Tibial nerve (tissue), 4 donors: Measurements from ENCODE around the gene RABEPK. TPM values are rescaled to one million over a fixed set of nuclear protein-coding genes. Genes with fewer than 3 reads are reported as not detected.
"Not testable (repeated sequence)": the region's sequence is repeated elsewhere in the genome, so short reads cannot be mapped to it uniquely, and the experiment has no call there.

Source experiments
- DNase-seq, 2 donors: peaks; one replicate each; pipeline ENCODE4 v3.0.0-alpha.2; 2019; ENCODE audit warnings: low spot score in 2 of 2
- H3K27ac ChIP-seq, 4 donors: fragments of 200-600 bp; sonication (generic) in 3 of 4; one replicate each; pipeline ENCODE4 v1.5.1; 2017 to 2019; ENCODE audit warnings: mild to moderate bottlenecking in 1 of 4
- H3K27me3 ChIP-seq, 2 donors: fragments of 200-600 bp; sonication (generic) in 1 of 2; one replicate each; pipeline versions ENCODE4 v1.5.1 to v1.6.0; 2017 to 2019
- H3K36me3 ChIP-seq, 3 donors: fragments of 200-600 bp; sonication (generic); one replicate each; pipeline ENCODE4 v1.5.1; 2018 to 2019
- H3K4me1 ChIP-seq, 4 donors: fragments of 200-600 bp; sonication (generic) in 3 of 4; one replicate each; pipeline ENCODE4 v1.5.1; 2017 to 2019
- H3K4me3 ChIP-seq, 4 donors: fragments of 200-600 bp; sonication (generic) in 3 of 4; one replicate each; pipeline ENCODE4 v1.5.1; 2017 to 2019; ENCODE audit warnings: mild to moderate bottlenecking in 1 of 4, moderate library complexity in 1 of 4
- H3K9me3 ChIP-seq, 4 donors: fragments of 200-600 bp; sonication (generic) in 3 of 4; one replicate each; pipeline ENCODE4 v1.5.1; 2017 to 2019
- CTCF ChIP-seq, 5 experiments: fragments of 200-600 bp in 3 of 5; fragments of 450-650 bp in 2 of 5; sonication (generic) in 3 of 5; IDR thresholded peaks; one replicate each; pipeline ENCODE4 v1.5.1; 2016 to 2019; ENCODE audit warnings: antibody characterized with exemption in 5 of 5, mild to moderate bottlenecking in 3 of 5, moderate library complexity in 2 of 5
- EP300 ChIP-seq, 2 donors: sonication (generic); formaldehyde crosslinking; IDR thresholded peaks; one replicate each; pipeline ENCODE4 v1.6.1; 2017; ENCODE audit warnings: antibody characterized with exemption in 2 of 2, mild to moderate bottlenecking in 1 of 2
- POLR2A ChIP-seq, 2 donors: fragments of 450-650 bp; IDR thresholded peaks; one replicate each; pipeline ENCODE4 v1.6.1; 2017; ENCODE audit warnings: antibody characterized with exemption in 2 of 2, mild to moderate bottlenecking in 2 of 2, moderate library complexity in 2 of 2
- whole genome bisulfite sequencing, 2 donors: methylation state at CpG; one replicate each; pipeline ENCODE4 v1.1.5; 2018; 5-methylcytosine and 5-hydroxymethylcytosine counted together
- total RNA-seq, 4 donors: library from RNA; depleted of rRNA; stranded (reverse); fragments of >200 nt; gene quantifications; one replicate each; pipeline ENCODE4 v1.1.0, GENCODE V29; 2016

RABEPK gene
- total RNA-seq, 4 donors from 2014 or later, result 10.7 to 25.5 (median 17.2) TPM

GRCh38 chr9:125189011-125189360 is 11.4 kb upstream of the RABEPK start:
- Histone ChIP-seq H3K4me3 (peak overlapping the region; percentile 57 to 99 (median 94)), H3K27ac (peak overlapping the region; percentile 81 to 98 (median 96)), H3K9me3 (no peaks in the 10 kb centered on the region), H3K36me3 (no peaks in the 10 kb centered on the region), H3K27me3 (no peaks in the 10 kb centered on the region), H3K4me1 (peaks cover 0 to 59% (median 23%) of the 10 kb centered on the region in 4 donors)
- TF ChIP-seq POLR2A (IDR thresholded peaks at IDR 0.05), result no peak
- TF ChIP-seq CTCF (IDR thresholded peaks at IDR 0.05), result no peak
- no peak for TF ChIP-seq EP300 (IDR thresholded peaks at IDR 0.05)
- DNase-seq, result no peak
- WGBS, 2 donors, result 0% methylated on average over 12 to 26 of the region's 26 CpGs

- Histone ChIP-seq H3K9me3 (no peaks in the 10 kb centered on the region), H3K27ac (peak within 1 kb of the TSS; percentile 81 to 98 (median 96)), H3K36me3 (no peaks in the 10 kb centered on the region), H3K4me1 (peaks cover 0 to 53% (median 23%) of the 10 kb centered on the region in 4 donors), H3K4me3 (peak within 1 kb of the TSS; percentile 57 to 99 (median 94)), H3K27me3 (no peaks in the 10 kb centered on the region)
- peak; percentile 90 to 91 for DNase-seq
- TF ChIP-seq EP300 (IDR thresholded peaks at IDR 0.05) (peak; percentile 94), POLR2A (IDR thresholded peaks at IDR 0.05) (peak; percentile 54 to 84), CTCF (IDR thresholded peaks at IDR 0.05) (peak; percentile 60 to 88 (median 76))
- 0% methylated on average over 64 to 71 of the region's 82 CpGs for WGBS, 2 donors
Observed at GRCh38 chr9:125189361-125190289, 10.7 kb upstream of the RABEPK start, which contains the start of gene PPP6C. PPP6C (minus strand) TSS chr9:125189803; CDS start chr9:125189718, 85 bp downstream.

GRCh38 chr9:125190361-125190801 is 10.0 kb upstream of the RABEPK start:
- TF ChIP-seq EP300 (IDR thresholded peaks at IDR 0.05) (no peak), POLR2A (IDR thresholded peaks at IDR 0.05) (no peak), CTCF (IDR thresholded peaks at IDR 0.05) (no peak)
- no peaks in the 10 kb centered on the region for H3K9me3 ChIP-seq
- no peaks in the 10 kb centered on the region for H3K36me3 ChIP-seq
- H3K27me3 ChIP-seq, result no peaks in the 10 kb centered on the region
- DNase-seq, result no peak
- H3K27ac ChIP-seq, result peak overlapping the region; percentile 81 to 98 (median 96)
- peaks cover 0 to 45% (median 23%) of the 10 kb centered on the region in 4 donors for H3K4me1 ChIP-seq
- 59 to 67% methylated on average over 14 of the region's 14 CpGs for WGBS, 2 donors
- peak overlapping the region; percentile 57 to 99 (median 94) for H3K4me3 ChIP-seq

GRCh38 chr9:125194466-125194865 is 5.9 kb upstream of the RABEPK start:
- not testable (repeated sequence) for DNase-seq, H3K27me3 ChIP-seq, H3K36me3 ChIP-seq, H3K4me3 ChIP-seq, H3K9me3 ChIP-seq, H3K27ac ChIP-seq
- peaks cover 0 to 11% (median 7%) of the 10 kb centered on the region in 4 donors for H3K4me1 ChIP-seq
- WGBS, 2 donors, result 86 to 93% methylated on average over 5 of the region's 5 CpGs

GRCh38 chr9:125195591-125195990 is 4.8 kb upstream of the RABEPK start:
- not testable (repeated sequence) for H3K27ac ChIP-seq, H3K4me3 ChIP-seq, H3K36me3 ChIP-seq, DNase-seq, H3K9me3 ChIP-seq, H3K4me1 ChIP-seq, H3K27me3 ChIP-seq
- 70 to 85% methylated on average over 1 of the region's 1 CpG for WGBS, 2 donors
